HG03103 (cell line): ENCODE data around the gene CMTM6.
A peak's percentile ranks its signal among the peaks of the same experiment; 100 is the strongest.
"Not testable (repeated sequence)": the region's sequence is repeated elsewhere in the genome, so short reads cannot be mapped to it uniquely, and the experiment has no call there.

Experiments used
- ATAC-seq: cut with Tn5 transposase; IDR thresholded peaks from one replicate; pipeline ENCODE4 v1.9.1; 2021; ENCODE audit warnings: low read depth; ENCODE audit not compliant: unreplicated experiment

Gene CMTM6

GRCh38 chr3:32500231-32500630 lies 2.4 kb downstream of the CMTM6 start:
- ATAC-seq: no peak

GRCh38 chr3:32499585-32499984 lies 3.1 kb downstream of the CMTM6 start:
- ATAC-seq: no peak

GRCh38 chr3:32498992-32499391 lies 3.7 kb downstream of the CMTM6 start:
- ATAC-seq: no peak

- ATAC-seq: no peak
Measured at GRCh38 chr3:32498252-32498651, 4.4 kb downstream of the CMTM6 start.

GRCh38 chr3:32495609-32496008 lies 7.0 kb downstream of the CMTM6 start:
- ATAC-seq: no peak

GRCh38 chr3:32495085-32495484 lies 7.6 kb downstream of the CMTM6 start:
- ATAC-seq: no peak

- peak; percentile 56 for ATAC-seq
Measured at GRCh38 chr3:32493437-32494414, 8.9 kb downstream of the CMTM6 start.

- ATAC-seq: no peak
Measured at GRCh38 chr3:32492684-32493436, 9.8 kb downstream of the CMTM6 start.

- ATAC-seq: no peak
Measured at GRCh38 chr3:32488474-32489008, 14.1 kb downstream of the CMTM6 start.

GRCh38 chr3:32487781-32488473 lies 14.7 kb downstream of the CMTM6 start:
- ATAC-seq: no peak

- no peak for ATAC-seq
Measured at GRCh38 chr3:32484436-32484835, 18.2 kb downstream of the CMTM6 start.

GRCh38 chr3:32483772-32484171 lies 18.9 kb downstream of the CMTM6 start:
- no peak for ATAC-seq

- no peak for ATAC-seq
Measured at GRCh38 chr3:32482693-32483092, 20.0 kb downstream of the CMTM6 start.

- ATAC-seq: no peak
Measured at GRCh38 chr3:32481791-32482631, 20.6 kb downstream of the CMTM6 start.

GRCh38 chr3:32480604-32481003 lies 22.0 kb downstream of the CMTM6 start:
- no peak for ATAC-seq

- no peak for ATAC-seq
Measured at GRCh38 chr3:32474201-32474600, 28.5 kb downstream of the CMTM6 start.

- ATAC-seq: not testable (repeated sequence)
Measured at GRCh38 chr3:32472151-32472550, 30.5 kb downstream of the CMTM6 start.

GRCh38 chr3:32471246-32471645 lies 31.4 kb downstream of the CMTM6 start:
- ATAC-seq: no peak

- ATAC-seq: no peak
Measured at GRCh38 chr3:32470362-32470761, 32.3 kb downstream of the CMTM6 start.
